ENCODE results near the gene NPDC1. TPM values are rescaled to one million over a fixed set of nuclear protein-coding genes. Genes with fewer than 3 reads are reported as not detected.
A peak's percentile ranks its signal among the peaks of the same experiment; 100 is the strongest.

Gene NPDC1
- polyA plus RNA-seq, 3 donors from 2014 or later: 0.36 to 1.4 (median 1.1) TPM

- DNase-seq: no peak
- H3K27me3 Mint-ChIP-seq (ENCODE audit: low read depth in 3 of 3): peaks cover 8 to 19% (median 16%) of the 10 kb centered on the region in 3 donors
- peak within 1 kb of the TSS; percentile 88 to 92 (median 90) for H3K4me3 Mint-ChIP-seq
- H3K9me3 Mint-ChIP-seq: no peaks in the 10 kb centered on the region
- H3K27ac Mint-ChIP-seq: peak within 1 kb of the TSS; percentile 89 to 96 (median 94)
- peaks cover 43 to 49% of the 10 kb centered on the region in 2 donors for H3K4me1 Mint-ChIP-seq
- no peaks in the 10 kb centered on the region for H3K36me3 Mint-ChIP-seq
These were observed 18.4 kb downstream of the NPDC1 start, which contains the start of gene ABCA2 for GRCh38 chr9:137027369-137028262. Gene ABCA2 (minus strand): TSS chr9:137028237. CDS start chr9:137028140, 97 bp downstream.

GRCh38 chr9:137026828-137027227 lies 19.1 kb downstream of the NPDC1 start:
- Mint-ChIP-seq H3K9me3 (no peaks in the 10 kb centered on the region), H3K36me3 (peaks cover 0 to 3% (median 0%) of the 10 kb centered on the region in 3 donors), H3K27me3 (ENCODE audit: low read depth in 3 of 3) (peaks cover 7 to 19% (median 16%) of the 10 kb centered on the region in 3 donors), H3K27ac (peak overlapping the region in 4 of 6 donors; percentile 26 to 90 (median 80)), H3K4me3 (peak overlapping the region; percentile 85 to 92 (median 90)), H3K4me1 (peaks cover 40 to 47% of the 10 kb centered on the region in 2 donors)
- no peak for DNase-seq

GRCh38 chr9:137026384-137026783 lies 19.6 kb downstream of the NPDC1 start:
- peaks cover 0 to 4% (median 0%) of the 10 kb centered on the region in 3 donors for H3K36me3 Mint-ChIP-seq
- H3K4me3 Mint-ChIP-seq: peak overlapping the region; percentile 46 to 92 (median 90)
- no peak for DNase-seq
- peak overlapping the region in 3 of 6 donors; percentile 26 to 81 (median 79) for H3K27ac Mint-ChIP-seq
- H3K9me3 Mint-ChIP-seq: no peaks in the 10 kb centered on the region
- peaks cover 6 to 19% (median 16%) of the 10 kb centered on the region in 3 donors for H3K27me3 Mint-ChIP-seq (ENCODE audit: low read depth in 3 of 3)
- peaks cover 38 to 45% of the 10 kb centered on the region in 2 donors for H3K4me1 Mint-ChIP-seq

DNA sequence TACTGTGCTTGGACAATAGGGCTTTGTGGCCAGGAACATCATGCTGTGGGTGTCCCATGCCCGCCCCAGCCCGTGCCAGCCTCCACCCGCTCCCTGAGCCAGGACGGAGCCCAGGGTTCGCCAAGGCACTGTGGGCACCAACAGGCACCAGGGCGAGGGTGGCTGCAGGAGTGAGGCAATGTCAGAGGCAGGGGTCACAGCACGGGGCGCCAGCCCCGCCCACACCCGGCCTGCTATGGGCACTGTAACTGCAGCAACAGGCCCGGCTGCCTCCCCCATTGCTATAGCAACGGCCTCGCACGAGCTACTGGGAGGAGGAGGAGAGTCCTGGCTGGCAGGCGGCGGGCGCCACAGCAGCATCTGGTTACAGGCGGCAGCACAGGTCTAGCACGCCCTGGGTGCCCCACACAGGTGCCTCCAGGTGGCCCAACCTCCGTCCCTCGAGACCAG lies 20.4 kb downstream of the NPDC1 start:
- peak in 1 of 3 donors; percentile 35 for DNase-seq
- Mint-ChIP-seq H3K4me3 (no peak overlapping the region), H3K36me3 (peaks cover 0 to 4% (median 0%) of the 10 kb centered on the region in 3 donors), H3K27me3 (ENCODE audit: low read depth in 3 of 3) (peaks cover 2 to 16% (median 10%) of the 10 kb centered on the region in 3 donors), H3K27ac (no peak overlapping the region), H3K9me3 (no peaks in the 10 kb centered on the region), H3K4me1 (peaks cover 32 to 40% of the 10 kb centered on the region in 2 donors)

- Mint-ChIP-seq H3K27me3 (ENCODE audit: low read depth in 3 of 3) (peaks cover 0 to 3% (median 2%) of the 10 kb centered on the region in 3 donors), H3K4me3 (no peak overlapping the region), H3K36me3 (peaks cover 0 to 8% (median 0%) of the 10 kb centered on the region in 3 donors), H3K9me3 (no peaks in the 10 kb centered on the region), H3K27ac (no peak overlapping the region), H3K4me1 (peaks cover 17 to 22% of the 10 kb centered on the region in 2 donors)
- DNase-seq: no peak
These were observed 22.4 kb downstream of the NPDC1 start for GRCh38 chr9:137023583-137023991.

- Mint-ChIP-seq H3K27me3 (ENCODE audit: low read depth in 3 of 3) (peaks cover 0 to 2% (median 2%) of the 10 kb centered on the region in 3 donors), H3K4me1 (peaks cover 17 to 22% of the 10 kb centered on the region in 2 donors), H3K4me3 (no peak overlapping the region), H3K9me3 (no peaks in the 10 kb centered on the region), H3K27ac (no peak overlapping the region), H3K36me3 (peaks cover 0 to 8% (median 0%) of the 10 kb centered on the region in 3 donors)
- no peak for DNase-seq
These were observed 22.8 kb downstream of the NPDC1 start for GRCh38 chr9:137023157-137023556.

GRCh38 chr9:137022662-137023008 lies 23.3 kb downstream of the NPDC1 start:
- H3K27ac Mint-ChIP-seq: no peak overlapping the region
- peaks cover 17 to 22% of the 10 kb centered on the region in 2 donors for H3K4me1 Mint-ChIP-seq
- no peaks in the 10 kb centered on the region for H3K9me3 Mint-ChIP-seq
- no peak for DNase-seq
- no peak overlapping the region for H3K4me3 Mint-ChIP-seq
- H3K27me3 Mint-ChIP-seq (ENCODE audit: low read depth in 3 of 3): peaks cover 0 to 2% (median 2%) of the 10 kb centered on the region in 3 donors
- H3K36me3 Mint-ChIP-seq: peaks cover 0 to 8% (median 0%) of the 10 kb centered on the region in 3 donors

DNA sequence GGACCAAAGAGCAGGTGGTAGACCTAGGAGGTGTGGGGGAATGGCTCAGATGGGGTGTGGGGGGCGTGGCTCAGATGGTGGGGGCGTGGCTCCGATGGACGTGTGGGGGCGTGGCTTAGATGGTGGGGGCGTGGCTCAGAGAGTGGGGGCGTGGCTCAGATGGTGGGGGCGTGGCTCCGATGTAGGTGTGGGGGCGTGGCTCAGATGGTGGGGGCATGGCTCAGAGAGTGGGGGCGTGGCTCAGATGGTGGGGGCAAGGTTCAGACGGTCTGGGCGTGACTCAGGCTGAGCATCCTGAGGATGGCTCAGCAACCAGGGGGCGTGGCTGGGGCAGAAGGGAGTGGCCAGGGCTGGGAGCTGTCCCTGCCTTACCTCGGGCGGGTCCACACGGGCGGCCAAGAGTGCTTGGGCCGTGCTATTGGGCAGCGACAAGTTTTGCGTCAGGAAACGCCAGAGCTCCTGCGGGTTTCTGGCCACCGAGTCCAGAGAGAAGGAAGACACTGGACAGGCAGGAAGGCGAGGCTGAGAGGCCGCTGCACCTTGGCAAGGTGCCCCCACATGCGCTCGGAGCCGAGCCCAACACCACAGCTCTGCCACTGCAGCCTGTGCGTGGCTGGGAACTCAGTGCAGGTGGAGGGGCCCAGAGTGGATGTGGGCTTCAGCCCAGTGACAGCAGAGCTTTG lies 23.9 kb downstream of the NPDC1 start:
- Mint-ChIP-seq H3K36me3 (peaks cover 0 to 8% (median 0%) of the 10 kb centered on the region in 3 donors), H3K27ac (peak overlapping the region in 5 of 6 donors; percentile 34 to 83 (median 78)), H3K9me3 (no peaks in the 10 kb centered on the region), H3K4me3 (no peak overlapping the region), H3K27me3 (ENCODE audit: low read depth in 3 of 3) (no peaks in the 10 kb centered on the region), H3K4me1 (peaks cover 13 to 20% of the 10 kb centered on the region in 2 donors)
- peak; percentile 44 to 58 (median 53) for DNase-seq

- Mint-ChIP-seq H3K27ac (peak overlapping the region in 4 of 6 donors; percentile 34 to 83 (median 80)), H3K4me1 (peaks cover 8 to 14% of the 10 kb centered on the region in 2 donors), H3K27me3 (ENCODE audit: low read depth in 3 of 3) (peaks cover 0 to 1% (median 0%) of the 10 kb centered on the region in 3 donors), H3K4me3 (no peak overlapping the region), H3K36me3 (peaks cover 0 to 13% (median 4%) of the 10 kb centered on the region in 3 donors), H3K9me3 (no peaks in the 10 kb centered on the region)
- DNase-seq: no peak
These were observed 24.4 kb downstream of the NPDC1 start for GRCh38 chr9:137021568-137021978.

DNA sequence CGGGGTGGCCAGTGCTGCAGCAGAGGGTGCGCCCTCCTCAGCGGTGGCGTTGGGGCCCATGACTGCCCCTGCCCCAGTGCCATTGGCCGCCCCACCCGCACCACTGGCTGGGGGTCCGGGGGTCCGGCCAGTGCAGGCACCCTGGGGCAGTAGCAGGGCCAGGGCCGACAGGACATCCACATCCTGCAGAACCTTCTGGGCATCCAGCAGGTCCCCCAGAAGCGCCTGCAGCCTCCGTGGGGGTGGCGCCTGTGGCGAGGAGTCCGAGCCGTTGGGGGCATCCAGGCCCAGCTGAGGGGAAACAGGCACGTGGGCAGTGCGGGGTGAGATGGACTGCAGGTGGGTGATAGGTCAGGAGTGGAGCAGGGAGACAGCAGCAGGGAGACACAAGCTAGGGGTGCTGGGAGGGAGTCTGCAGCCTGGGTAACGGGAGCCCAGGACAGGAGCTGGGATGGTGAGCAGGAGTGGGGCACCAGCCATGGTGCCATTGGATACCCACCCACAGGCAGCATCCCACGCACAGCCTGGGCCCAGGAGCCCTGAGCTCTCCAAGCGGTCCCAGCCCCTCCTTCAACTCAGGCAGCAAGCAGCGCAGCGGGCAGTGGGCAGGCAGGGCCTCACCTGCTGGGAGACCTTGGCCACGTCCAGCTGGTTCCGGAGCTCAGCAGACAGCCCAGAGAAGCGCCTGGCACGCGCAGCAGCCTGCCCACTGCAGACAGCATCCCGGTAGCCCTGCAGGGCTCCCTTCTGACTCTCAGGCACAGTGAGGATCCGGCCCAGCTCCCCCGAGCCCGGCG lies 25.0 kb downstream of the NPDC1 start:
- Mint-ChIP-seq H3K4me1 (peaks cover 6 to 11% of the 10 kb centered on the region in 2 donors), H3K27ac (no peak overlapping the region), H3K36me3 (peaks cover 0 to 13% (median 4%) of the 10 kb centered on the region in 3 donors), H3K9me3 (no peaks in the 10 kb centered on the region), H3K27me3 (ENCODE audit: low read depth in 3 of 3) (peaks cover 0 to 1% (median 0%) of the 10 kb centered on the region in 3 donors), H3K4me3 (no peak overlapping the region)
- no peak for DNase-seq

DNA sequence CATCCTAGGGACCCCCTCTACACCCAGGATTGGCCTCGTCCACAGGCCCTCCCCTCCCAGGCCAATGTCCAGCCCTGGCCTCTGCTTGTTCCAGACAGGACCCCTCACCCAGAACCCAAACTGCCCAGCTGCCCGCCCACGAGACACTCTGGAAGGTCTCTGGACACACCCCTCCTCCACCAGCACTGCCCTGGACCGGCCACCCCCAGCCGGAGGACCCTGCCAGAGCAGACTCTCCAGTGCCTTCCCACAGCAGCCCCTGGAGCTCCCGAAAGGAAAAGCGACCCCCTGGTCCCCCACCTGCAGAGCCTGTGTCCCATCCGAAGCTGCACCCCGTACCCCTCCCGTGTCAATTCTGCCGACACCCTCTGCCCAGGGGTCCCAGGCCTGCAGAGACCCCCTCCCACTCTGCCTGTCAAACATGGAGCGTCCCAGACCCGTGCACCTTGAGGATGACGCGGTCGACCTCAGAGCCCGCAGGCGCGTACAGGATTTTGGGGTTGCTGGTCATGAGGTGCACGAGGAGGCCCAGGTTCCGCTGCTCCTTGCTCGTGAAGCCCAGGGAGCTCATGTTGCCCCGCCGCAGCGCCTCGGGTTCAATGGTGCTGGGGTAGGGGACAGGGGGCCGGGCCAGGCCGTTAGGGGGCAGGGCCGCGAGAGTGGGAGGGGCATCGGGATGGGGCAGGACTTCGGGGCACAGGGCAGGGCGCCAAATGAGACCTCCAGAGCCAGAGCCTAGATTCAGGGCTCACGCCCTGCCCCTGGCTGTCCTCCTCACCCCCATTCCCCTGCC lies 25.9 kb downstream of the NPDC1 start:
- no peak overlapping the region for H3K27ac Mint-ChIP-seq
- H3K4me3 Mint-ChIP-seq: no peak overlapping the region

DNA sequence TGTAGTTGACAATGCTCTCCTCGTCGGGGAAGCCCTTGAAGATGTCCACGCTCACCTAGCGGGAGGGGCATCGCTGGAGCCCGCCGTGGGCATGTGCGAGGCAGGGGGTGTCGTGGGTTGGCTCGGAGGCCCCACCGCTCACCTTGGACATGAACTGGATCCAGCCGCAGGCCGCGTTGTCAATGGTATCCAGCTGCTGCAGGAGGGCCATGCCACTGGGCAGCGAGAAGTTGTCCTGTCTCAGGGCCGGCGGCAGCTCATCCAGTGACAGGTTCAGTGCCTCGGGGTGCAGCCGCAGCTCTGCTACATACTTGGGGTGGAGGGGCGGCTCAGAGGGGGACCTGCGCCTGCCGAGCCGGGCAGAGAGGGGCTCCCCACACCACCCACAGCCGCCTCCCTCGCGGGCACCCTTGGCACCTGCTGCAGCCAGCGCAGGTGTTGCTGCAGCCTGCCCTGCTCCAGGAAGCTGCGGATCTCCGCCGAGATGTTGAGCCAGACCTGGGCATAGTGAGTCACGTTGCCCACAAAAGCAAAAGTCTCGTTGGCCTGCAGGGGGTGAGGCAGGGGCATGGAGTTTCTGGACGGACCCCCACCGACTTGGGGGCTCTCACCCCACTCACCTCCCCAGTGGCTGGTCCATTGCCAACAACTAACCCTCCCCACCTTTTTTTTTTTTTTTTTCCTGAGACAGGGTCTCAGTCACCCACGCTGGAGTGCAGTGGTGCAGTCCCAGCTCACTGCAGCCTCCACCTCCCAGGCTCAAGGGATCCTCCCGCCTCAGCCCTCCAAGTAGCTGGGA lies 27.0 kb downstream of the NPDC1 start:
- Mint-ChIP-seq H3K27me3 (ENCODE audit: low read depth in 3 of 3) (peaks cover 0 to 1% (median 0%) of the 10 kb centered on the region in 3 donors), H3K9me3 (no peaks in the 10 kb centered on the region), H3K4me1 (peaks cover 5 to 6% of the 10 kb centered on the region in 2 donors), H3K4me3 (no peak overlapping the region), H3K36me3 (peaks cover 0 to 13% (median 4%) of the 10 kb centered on the region in 3 donors), H3K27ac (no peak overlapping the region)
- DNase-seq: no peak

More for the DNA sequence above, 25.9 kb downstream of the NPDC1 start:
- Mint-ChIP-seq H3K9me3 (no peaks in the 10 kb centered on the region), H3K36me3 (peaks cover 0 to 13% (median 4%) of the 10 kb centered on the region in 3 donors), H3K4me1 (peaks cover 6 to 7% of the 10 kb centered on the region in 2 donors), H3K27me3 (ENCODE audit: low read depth in 3 of 3) (peaks cover 0 to 1% (median 0%) of the 10 kb centered on the region in 3 donors)
- no peak for DNase-seq

All from immature natural killer cell (primary cell).